T-cell (primary cell): ENCODE measurements around the gene STAT5B. TPM values are rescaled to one million over a fixed set of nuclear protein-coding genes. Genes with fewer than 3 reads are reported as not detected.

Experiments used
- ATAC-seq, 4 experiments: fragments of 200-7000 bp in 3 of 4; fragments of 150-1000 bp in 1 of 4; cut with Tn5 transposase; replicated peaks in 1 of 4; 1 replicate in 3 of 4; 2 replicates in 1 of 4; pipeline ENCODE4 v1.10.0; 2021; ENCODE audit warnings: moderate library complexity in 3 of 4, mild to moderate bottlenecking in 2 of 4, moderate number of reproducible peaks in 1 of 4
- CTCF ChIA-PET, 2 donors: fragments of 300-600 bp; sonication (Branson Sonifier 250); formaldehyde crosslinking; loops; one replicate each; lab custom pipeline; 2022; ENCODE audit warnings: antibody characterized with exemption in 2 of 2; lab: Charles Lee
- POLR2A ChIA-PET, 2 donors: fragments of 300-600 bp; sonication (Branson Sonifier 250); formaldehyde crosslinking; loops; one replicate each; lab custom pipeline; 2022; ENCODE audit warnings: antibody characterized with exemption in 2 of 2; lab: Charles Lee
- DNase-seq, 35 experiments: peaks; one replicate each; pipeline versions ENCODE4 v3.0.0 to v3.0.0-alpha.2; 2013 to 2023
- H3K27ac ChIP-seq: one replicate; pipeline ENCODE4 v1.5.1; 2013; ENCODE audit warnings: low read length
- H3K27me3 ChIP-seq, 2 experiments: replicated peaks in 1 of 2; 1 replicate in 1 of 2; 2 replicates in 1 of 2; pipeline versions ENCODE4 v1.6.1 to v1.7.0; 2013; ENCODE audit warnings: low read length in 1 of 2, mixed read lengths in 1 of 2; ENCODE audit not compliant: control insufficient read depth in 2 of 2, insufficient read depth in 2 of 2; ENCODE audit errors: extremely low read depth in 1 of 2
- H3K36me3 ChIP-seq, 2 donors: 1 replicate in 1 of 2; 2 replicates in 1 of 2; pipeline versions ENCODE4 v1.6.1 to v1.7.0; 2013; ENCODE audit warnings: low read length in 1 of 2; ENCODE audit not compliant: control insufficient read depth in 2 of 2, insufficient read depth in 1 of 2; ENCODE audit errors: extremely low read depth in 1 of 2
- H3K4me1 ChIP-seq, 2 experiments: 1 replicate in 1 of 2; 2 replicates in 1 of 2; pipeline versions ENCODE4 v1.6.1 to v1.7.0; 2013; ENCODE audit warnings: low read length in 2 of 2, mixed read lengths in 1 of 2; ENCODE audit not compliant: insufficient read depth in 2 of 2, control insufficient read depth in 1 of 2; ENCODE audit errors: extremely low read depth in 1 of 2
- H3K4me3 ChIP-seq, 2 donors: 1 replicate in 1 of 2; 2 replicates in 1 of 2; pipeline versions ENCODE4 v1.5.1 to v1.7.0; 2013; ENCODE audit warnings: mild to moderate bottlenecking in 2 of 2, low read length in 1 of 2, moderate library complexity in 1 of 2; ENCODE audit not compliant: control insufficient read depth in 1 of 2; ENCODE audit errors: extremely low read depth in 1 of 2
- H3K9me3 ChIP-seq: 2 replicates; pipeline ENCODE4 v1.7.0; 2013
- H3K27ac Mint-ChIP-seq, 2 donors: one replicate each; pipeline ENCODE4 v1.8.0; 2020 to 2021; ENCODE audit warnings: mild to moderate bottlenecking in 2 of 2, mixed read lengths in 2 of 2
- H3K27me3 Mint-ChIP-seq, 2 donors: one replicate each; pipeline ENCODE4 v1.8.0; 2021 to 2022; ENCODE audit warnings: mixed read lengths in 2 of 2
- H3K36me3 Mint-ChIP-seq: one replicate; pipeline ENCODE4 v1.8.0; 2021; ENCODE audit warnings: mixed read lengths
- H3K4me1 Mint-ChIP-seq, 3 donors: one replicate each; pipeline ENCODE4 v1.8.0; 2020 to 2022; ENCODE audit warnings: mixed read lengths in 3 of 3, mild to moderate bottlenecking in 1 of 3
- H3K4me3 Mint-ChIP-seq, 3 donors: one replicate each; pipeline ENCODE4 v1.8.0; 2020 to 2022; ENCODE audit warnings: mild to moderate bottlenecking in 3 of 3, mixed read lengths in 3 of 3, moderate library complexity in 3 of 3
- H3K9me3 Mint-ChIP-seq, 3 donors: one replicate each; pipeline ENCODE4 v1.8.0; 2020 to 2022; ENCODE audit warnings: mixed read lengths in 3 of 3
- WGBS: methylation state at CpG from one replicate; pipeline ENCODE4 v1.1.5; 2013; ENCODE audit warnings: missing lambda C conversion rate; ENCODE audit not compliant: insufficient coverage; 5-methylcytosine and 5-hydroxymethylcytosine counted together
- total RNA-seq, 35 experiments: library from RNA in 6 of 35; stranded (reverse) in 6 of 35; fragments of 120-200 nt in 1 of 35; gene quantifications; one replicate each; pipeline versions ENCODE4 v1.2.1 to v1.2.4 and lab custom pipeline; 2013 to 2026

The STAT5B gene
- total RNA-seq, 5 donors from 2014 or later (not counting 1 experiment from before 2014, with no cell fraction given): 178 to 205 (median 186) TPM

- Histone ChIP-seq H3K4me1 (peaks cover 19 to 57% of the 10 kb centered on the region in 2 experiments), H3K36me3 (peaks cover 0 to 7% of the 10 kb centered on the region in 2 donors), H3K4me3 (peak overlapping the region; percentile 88 to 90), H3K27ac (peak overlapping the region; percentile 96), H3K9me3 (no peaks in the 10 kb centered on the region), H3K27me3 (no peaks in the 10 kb centered on the region)
- Mint-ChIP-seq H3K27me3 (no peaks in the 10 kb centered on the region), H3K36me3 (peaks cover 8% of the 10 kb centered on the region), H3K9me3 (no peaks in the 10 kb centered on the region), H3K27ac (peak overlapping the region; percentile 95 to 98), H3K4me1 (peaks cover 49 to 61% (median 61%) of the 10 kb centered on the region in 3 donors), H3K4me3 (peak overlapping the region; percentile 88 to 95 (median 92))
- peak in 1 of 35 experiments; percentile 13 for DNase-seq
- ATAC-seq: no peak
- ChIA-PET POLR2A (interaction anchor here (0.6 to 1.3 kb wide), 10 partner anchors 7 to 320 kb away, joined by 3 to 9 read pairs (median 4); partner anchors contain the start of gene CNP (in 1 of the 2)), CTCF (interaction anchor here in 1 of 2 donors (1.3 to 2.0 kb wide), 2 partner anchors 38 to 65 kb away, joined by 4 to 7 read pairs; no protein-coding TSS in a partner anchor)
- WGBS: 100% methylated on average over 2 of the region's 5 CpGs
Observed at GRCh38 chr17:42286411-42287221, 10.4 kb upstream of the STAT5B start.

DNA sequence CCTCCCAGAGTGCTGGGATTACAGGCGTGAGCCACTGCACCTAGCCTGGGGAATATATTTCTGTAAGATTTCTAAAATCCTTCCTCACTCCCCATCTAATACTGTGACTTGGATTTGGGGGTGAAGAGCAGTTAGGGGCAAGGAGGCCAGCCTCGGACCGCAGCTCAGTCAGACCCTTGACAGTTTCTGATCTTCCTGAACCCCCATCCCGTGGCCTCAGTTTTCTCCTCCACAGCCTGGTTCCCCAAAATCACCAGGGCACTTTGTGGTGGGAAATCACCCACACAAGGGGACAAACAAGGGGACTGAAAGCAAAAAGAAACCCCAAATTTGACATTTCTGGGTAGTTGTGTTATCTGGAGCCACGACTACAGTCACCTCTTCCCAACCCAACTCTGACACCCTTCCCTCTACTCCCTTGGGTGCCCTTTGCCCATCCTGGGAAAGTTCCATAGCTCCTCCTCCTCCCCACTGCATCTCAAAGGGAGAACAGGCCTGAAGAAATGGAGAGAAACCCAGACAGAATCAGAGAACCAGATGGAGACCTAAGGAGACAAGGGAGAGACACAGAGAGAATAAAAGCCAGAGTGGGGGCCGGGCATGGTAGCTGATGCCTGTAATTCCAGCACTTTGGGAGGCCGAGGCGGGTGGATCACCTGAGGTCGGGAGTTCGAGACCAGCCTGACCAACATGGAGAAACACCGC is 9.3 kb upstream of the STAT5B start:
- Histone ChIP-seq H3K9me3 (no peaks in the 10 kb centered on the region), H3K4me1 (peaks cover 17 to 50% of the 10 kb centered on the region in 2 experiments), H3K27ac (no peak overlapping the region), H3K27me3 (no peaks in the 10 kb centered on the region), H3K4me3 (no peak overlapping the region), H3K36me3 (peaks cover 0 to 3% of the 10 kb centered on the region in 2 donors)
- Mint-ChIP-seq H3K9me3 (no peaks in the 10 kb centered on the region), H3K27me3 (no peaks in the 10 kb centered on the region), H3K4me1 (peaks cover 39 to 53% (median 50%) of the 10 kb centered on the region in 3 donors), H3K36me3 (no peaks in the 10 kb centered on the region), H3K4me3 (peak overlapping the region; percentile 51 to 92 (median 88)), H3K27ac (peak overlapping the region; percentile 46 to 76)
- POLR2A ChIA-PET: interaction anchor here in 1 of 2 donors (1.3 kb wide), 1 partner anchor 35 kb away, joined by 5 read pairs; no protein-coding TSS in a partner anchor
- CTCF ChIA-PET: interaction anchor here (0.7 to 2.0 kb wide), 3 partner anchors 35 to 48 kb away, joined by 3 to 4 read pairs (median 4); no protein-coding TSS in a partner anchor
- 89% methylated on average over 5 of the region's 11 CpGs for WGBS
- no peak for ATAC-seq
- DNase-seq: peak in 1 of 35 experiments; percentile 7

DNA sequence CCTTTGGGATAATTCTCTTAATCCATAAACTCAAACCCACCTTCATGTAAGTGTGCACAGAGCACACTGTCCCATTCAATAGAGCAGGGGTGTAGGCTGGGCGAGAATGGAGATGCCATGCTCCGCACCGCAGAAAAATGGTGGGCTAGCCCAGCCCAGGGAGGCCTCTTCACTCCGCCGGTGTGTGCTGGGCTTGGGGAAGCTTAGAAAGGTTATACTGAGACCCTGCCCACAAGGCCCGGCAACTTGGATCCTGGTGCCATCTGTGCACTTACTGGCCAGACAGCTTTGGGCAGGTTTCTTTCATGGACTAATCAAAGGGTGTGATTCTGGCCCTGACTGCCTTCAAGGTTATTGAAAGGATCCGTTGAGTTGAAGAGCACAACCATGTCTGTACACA is 8.4 kb upstream of the STAT5B start:
- ATAC-seq: no peak
- no peaks in the 10 kb centered on the region for H3K9me3 Mint-ChIP-seq
- 96% methylated on average over 5 of the region's 7 CpGs for WGBS
- no peaks in the 10 kb centered on the region for H3K27me3 Mint-ChIP-seq
- H3K4me1 Mint-ChIP-seq: peaks cover 30 to 44% (median 40%) of the 10 kb centered on the region in 3 donors
- no peaks in the 10 kb centered on the region for H3K36me3 Mint-ChIP-seq
- POLR2A ChIA-PET: interaction anchor here in 1 of 2 donors (0.8 kb wide), 1 partner anchor 62 kb away, joined by 7 read pairs; no protein-coding TSS in a partner anchor
- H3K4me3 Mint-ChIP-seq: no peak overlapping the region
- Histone ChIP-seq H3K4me3 (no peak overlapping the region), H3K27me3 (no peaks in the 10 kb centered on the region), H3K36me3 (no peaks in the 10 kb centered on the region), H3K27ac (no peak overlapping the region), H3K9me3 (no peaks in the 10 kb centered on the region), H3K4me1 (peaks cover 17 to 41% of the 10 kb centered on the region in 2 experiments)
- CTCF ChIA-PET: no interaction called here
- H3K27ac Mint-ChIP-seq: peak overlapping the region in 1 of 2 donors; percentile 36
- DNase-seq: peak in 1 of 35 experiments; percentile 3

DNA sequence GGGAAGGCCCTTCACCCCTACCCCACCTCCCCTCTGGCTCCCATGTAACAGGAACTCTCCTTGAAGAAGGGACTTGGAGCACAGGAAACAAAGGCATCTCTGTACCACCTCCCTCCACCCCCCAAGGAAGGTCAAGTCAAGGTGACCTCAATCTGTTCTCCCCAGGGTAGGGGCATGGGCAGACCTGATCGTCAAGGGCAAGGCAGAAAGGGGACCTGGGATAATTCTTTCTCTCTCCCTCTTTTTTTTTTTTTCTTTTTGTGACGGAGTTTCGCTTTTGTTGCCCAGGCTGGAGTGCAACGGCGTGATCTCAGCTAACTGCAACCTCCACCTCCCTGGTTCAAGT is 7.8 kb upstream of the STAT5B start:
- DNase-seq (no peak), ATAC-seq (no peak)
- H3K4me1 Mint-ChIP-seq: peaks cover 28 to 39% (median 35%) of the 10 kb centered on the region in 3 donors
- Histone ChIP-seq H3K9me3 (no peaks in the 10 kb centered on the region), H3K27me3 (no peaks in the 10 kb centered on the region), H3K4me1 (peaks cover 13 to 36% of the 10 kb centered on the region in 2 experiments), H3K27ac (no peak overlapping the region), H3K36me3 (no peaks in the 10 kb centered on the region), H3K4me3 (no peak overlapping the region)
- H3K36me3 Mint-ChIP-seq: no peaks in the 10 kb centered on the region
- POLR2A ChIA-PET: interaction anchor here in 1 of 2 donors (0.8 kb wide), 1 partner anchor 62 kb away, joined by 7 read pairs; no protein-coding TSS in a partner anchor
- CTCF ChIA-PET: no interaction called here
- WGBS: 100% methylated on average over 1 of the region's 5 CpGs
- no peak overlapping the region for H3K27ac Mint-ChIP-seq
- no peak overlapping the region for H3K4me3 Mint-ChIP-seq
- H3K27me3 Mint-ChIP-seq: no peaks in the 10 kb centered on the region
- H3K9me3 Mint-ChIP-seq: no peaks in the 10 kb centered on the region

DNA sequence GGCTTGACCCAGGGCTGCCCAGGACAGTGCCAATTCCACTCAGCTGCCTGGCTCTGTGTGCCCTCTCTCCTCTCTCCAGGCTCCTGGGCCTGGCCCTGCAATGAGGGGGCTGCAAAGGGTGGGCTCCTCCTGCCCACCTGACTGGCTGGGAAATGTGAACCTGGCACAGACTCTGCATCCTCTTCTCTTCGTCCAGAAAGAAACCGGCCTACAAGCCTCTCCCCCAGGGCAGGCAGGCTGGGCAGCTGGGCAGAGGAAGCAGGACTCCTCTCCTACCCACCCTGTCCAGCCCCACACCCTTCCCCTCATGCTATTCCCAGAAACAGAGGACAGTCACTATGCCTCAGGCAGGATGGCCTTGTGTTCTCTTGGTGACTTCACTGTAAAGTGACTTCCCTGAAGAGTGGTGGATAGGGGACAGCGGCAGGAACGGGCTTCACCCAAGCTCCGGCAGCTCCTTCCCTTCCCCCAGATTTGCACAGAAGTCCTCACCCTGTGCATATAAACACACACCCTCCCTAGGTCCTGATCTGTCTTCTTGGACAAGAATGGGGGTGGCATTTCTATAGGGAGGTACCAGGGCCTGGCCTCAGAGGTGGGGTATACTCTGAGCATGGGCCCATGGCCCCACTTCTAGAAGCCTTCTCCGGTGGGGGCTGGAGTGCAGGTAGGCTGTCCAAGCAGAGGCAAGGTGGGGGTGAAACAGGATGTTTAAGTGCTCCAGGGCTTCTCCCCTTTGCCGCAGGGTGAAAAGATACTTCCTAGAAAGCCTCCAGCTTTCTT is 7.2 kb upstream of the STAT5B start:
- 86% methylated on average over 1 of the region's 7 CpGs for WGBS
- ChIA-PET POLR2A (no interaction called here), CTCF (interaction anchor here in 1 of 2 donors (0.5 kb wide), 2 partner anchors 42 to 163 kb away, joined by 5 to 6 read pairs; no protein-coding TSS in a partner anchor)
- no peaks in the 10 kb centered on the region for H3K27me3 Mint-ChIP-seq
- no peaks in the 10 kb centered on the region for H3K27me3 ChIP-seq
- H3K9me3 ChIP-seq: no peaks in the 10 kb centered on the region
- H3K36me3 ChIP-seq: no peaks in the 10 kb centered on the region
- H3K4me3 ChIP-seq: no peak overlapping the region
- H3K27ac ChIP-seq: no peak overlapping the region
- H3K4me1 ChIP-seq: peaks cover 10 to 31% of the 10 kb centered on the region in 2 experiments
- ATAC-seq (no peak), DNase-seq (peak in 1 of 35 experiments; percentile 9)
- H3K36me3 Mint-ChIP-seq: no peaks in the 10 kb centered on the region
- peaks cover 28 to 38% (median 32%) of the 10 kb centered on the region in 3 donors for H3K4me1 Mint-ChIP-seq
- peak overlapping the region; percentile 64 to 80 for H3K27ac Mint-ChIP-seq
- no peaks in the 10 kb centered on the region for H3K9me3 Mint-ChIP-seq
- no peak overlapping the region for H3K4me3 Mint-ChIP-seq
